Duodenal mucosa (tissue), 2 donors: ENCODE measurements around the gene KCNN2.

Experiments used
- H3K27ac ChIP-seq: one replicate; pipeline ENCODE4 v1.7.0; 2013; ENCODE audit warnings: low read depth, low read length
- H3K27me3 ChIP-seq, 2 donors: one replicate each; pipeline ENCODE4 v1.7.0; 2013; ENCODE audit warnings: low read length in 2 of 2, control low read depth in 1 of 2; ENCODE audit not compliant: insufficient read depth in 2 of 2, control insufficient read depth in 1 of 2
- H3K36me3 ChIP-seq, 2 donors: one replicate each; pipeline ENCODE4 v1.7.0; 2013; ENCODE audit warnings: low read length in 2 of 2, control low read depth in 1 of 2; ENCODE audit not compliant: insufficient read depth in 2 of 2, control insufficient read depth in 1 of 2
- H3K4me1 ChIP-seq, 2 donors: one replicate each; pipeline ENCODE4 v1.7.0; 2013; ENCODE audit warnings: low read length in 2 of 2, control low read depth in 1 of 2; ENCODE audit not compliant: insufficient read depth in 2 of 2, control insufficient read depth in 1 of 2
- H3K4me3 ChIP-seq, 2 donors: one replicate each; pipeline ENCODE4 v1.7.0; 2013; ENCODE audit warnings: low read length in 2 of 2, low read depth in 1 of 2
- H3K9ac ChIP-seq, 2 donors: one replicate each; pipeline ENCODE4 v1.7.0; 2013; ENCODE audit warnings: low read length in 2 of 2, low read depth in 1 of 2
- H3K9me3 ChIP-seq, 2 donors: one replicate each; pipeline ENCODE4 v1.7.0; 2013; ENCODE audit warnings: low read length in 2 of 2, control low read depth in 1 of 2; ENCODE audit not compliant: control insufficient read depth in 1 of 2

The KCNN2 gene

GRCh38 chr5:114330916-114331531 is 30.8 kb upstream of the KCNN2 start:
- H3K27me3 ChIP-seq, result no peaks in the 10 kb centered on the region
- no peak overlapping the region for H3K4me3 ChIP-seq
- H3K27ac ChIP-seq, result no peak overlapping the region
- H3K9me3 ChIP-seq, result no peaks in the 10 kb centered on the region
- no peak overlapping the region for H3K9ac ChIP-seq
- H3K4me1 ChIP-seq, result no peaks in the 10 kb centered on the region
- H3K36me3 ChIP-seq, result no peaks in the 10 kb centered on the region

- no peak overlapping the region for H3K4me3 ChIP-seq
- no peak overlapping the region for H3K27ac ChIP-seq
- H3K9ac ChIP-seq, result no peak overlapping the region
- no peaks in the 10 kb centered on the region for H3K9me3 ChIP-seq
- H3K36me3 ChIP-seq, result no peaks in the 10 kb centered on the region
- H3K4me1 ChIP-seq, result no peaks in the 10 kb centered on the region
- H3K27me3 ChIP-seq, result no peaks in the 10 kb centered on the region
Observed at GRCh38 chr5:114332493-114332892, 29.4 kb upstream of the KCNN2 start.

DNA sequence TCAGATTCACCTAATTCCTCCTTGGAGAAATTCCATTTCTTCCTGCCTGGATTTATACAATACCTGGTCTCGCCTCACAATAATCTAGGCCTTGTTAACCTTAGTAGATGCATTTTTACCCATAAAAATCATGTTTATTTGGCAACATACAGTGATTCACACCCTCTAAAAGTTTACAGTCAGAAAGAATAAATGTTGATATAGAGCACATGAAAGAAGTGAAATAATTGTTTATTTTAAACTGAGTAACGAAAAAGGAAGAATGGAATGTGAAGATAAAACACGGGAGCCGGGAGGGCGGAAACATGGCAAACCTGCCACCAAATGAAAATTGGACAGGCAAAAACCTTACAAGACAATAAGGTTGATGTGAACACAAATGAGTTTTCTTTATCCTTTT is 28.9 kb upstream of the KCNN2 start:
- no peaks in the 10 kb centered on the region for H3K27me3 ChIP-seq
- H3K27ac ChIP-seq, result no peak overlapping the region
- no peaks in the 10 kb centered on the region for H3K4me1 ChIP-seq
- no peak overlapping the region for H3K9ac ChIP-seq
- no peaks in the 10 kb centered on the region for H3K9me3 ChIP-seq
- no peak overlapping the region for H3K4me3 ChIP-seq
- no peaks in the 10 kb centered on the region for H3K36me3 ChIP-seq

- no peak overlapping the region for H3K27ac ChIP-seq
- H3K27me3 ChIP-seq, result no peaks in the 10 kb centered on the region
- no peak overlapping the region for H3K4me3 ChIP-seq
- no peaks in the 10 kb centered on the region for H3K4me1 ChIP-seq
- no peak overlapping the region for H3K9ac ChIP-seq
- no peaks in the 10 kb centered on the region for H3K36me3 ChIP-seq
- no peaks in the 10 kb centered on the region for H3K9me3 ChIP-seq
Observed at GRCh38 chr5:114335391-114335790, 26.5 kb upstream of the KCNN2 start.

GRCh38 chr5:114339108-114339507 is 22.8 kb upstream of the KCNN2 start:
- no peak overlapping the region for H3K27ac ChIP-seq
- H3K27me3 ChIP-seq, result no peaks in the 10 kb centered on the region
- H3K4me3 ChIP-seq, result no peak overlapping the region
- no peaks in the 10 kb centered on the region for H3K4me1 ChIP-seq
- no peak overlapping the region for H3K9ac ChIP-seq
- H3K36me3 ChIP-seq, result no peaks in the 10 kb centered on the region
- no peaks in the 10 kb centered on the region for H3K9me3 ChIP-seq

- H3K4me3 ChIP-seq, result no peak overlapping the region
- no peaks in the 10 kb centered on the region for H3K27me3 ChIP-seq
- no peak overlapping the region for H3K27ac ChIP-seq
- no peaks in the 10 kb centered on the region for H3K9me3 ChIP-seq
- no peak overlapping the region for H3K9ac ChIP-seq
- no peaks in the 10 kb centered on the region for H3K36me3 ChIP-seq
- no peaks in the 10 kb centered on the region for H3K4me1 ChIP-seq
Observed at GRCh38 chr5:114346181-114346580, 15.7 kb upstream of the KCNN2 start.

DNA sequence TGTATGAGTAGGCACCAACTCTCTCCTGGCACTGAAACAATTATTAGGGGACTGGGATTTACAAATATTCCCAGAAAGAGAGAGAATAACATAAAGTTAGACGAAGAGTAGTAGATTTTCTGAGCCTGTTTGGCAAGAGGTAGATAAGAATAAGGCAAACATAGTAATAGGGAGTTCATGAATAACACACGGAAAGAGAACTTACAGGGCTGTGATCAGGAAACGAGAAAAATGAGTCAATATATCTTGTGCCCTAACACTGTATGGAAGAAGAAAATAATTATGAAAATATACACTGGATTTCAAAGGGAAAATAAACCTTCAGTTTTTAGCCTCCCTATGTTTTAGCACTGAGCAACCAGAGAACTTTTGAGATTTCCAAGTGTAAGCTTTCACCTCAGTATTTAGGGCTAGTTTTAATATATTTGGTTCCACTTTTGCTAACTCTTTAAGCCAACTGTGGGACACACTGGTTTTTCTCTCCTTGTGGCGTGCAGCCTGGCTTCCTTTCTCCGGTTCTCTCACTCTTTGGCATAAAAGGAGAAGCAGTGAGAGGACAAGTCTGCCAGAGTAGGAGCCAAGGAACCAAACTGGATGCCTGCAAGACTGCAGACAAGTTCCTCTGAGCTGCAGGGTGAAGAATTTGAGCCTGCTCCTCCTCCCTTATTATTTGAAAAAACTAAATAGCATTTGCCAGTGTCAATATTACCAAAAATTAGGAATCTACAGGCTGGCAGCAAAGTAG is 6.6 kb upstream of the KCNN2 start:
- Histone ChIP-seq H3K4me3 (no peak overlapping the region), H3K27me3 (peaks cover 2 to 14% of the 10 kb centered on the region in 2 donors), H3K9me3 (no peaks in the 10 kb centered on the region), H3K27ac (no peak overlapping the region), H3K9ac (no peak overlapping the region), H3K4me1 (no peaks in the 10 kb centered on the region), H3K36me3 (no peaks in the 10 kb centered on the region)

DNA sequence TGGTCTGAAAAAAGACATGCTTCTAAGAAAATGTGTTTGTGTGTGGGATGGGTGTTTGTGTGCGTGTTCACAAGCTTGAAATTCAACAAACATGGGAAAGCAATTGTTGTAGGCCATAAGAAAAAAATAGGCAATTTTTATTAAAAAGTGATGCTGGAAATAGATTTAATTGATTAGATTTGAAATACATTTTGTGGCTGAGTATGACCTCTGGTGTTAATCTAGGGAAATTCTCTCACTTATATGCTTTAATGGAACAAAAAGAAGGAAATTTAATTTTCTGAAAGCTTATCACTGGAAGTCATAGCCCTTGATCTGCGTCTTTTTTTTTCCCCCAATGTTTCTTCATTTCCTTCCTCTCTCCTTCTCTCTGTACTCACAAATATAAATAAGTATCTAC is 3.5 kb upstream of the KCNN2 start:
- peaks cover 20 to 22% of the 10 kb centered on the region in 2 donors for H3K27me3 ChIP-seq
- no peaks in the 10 kb centered on the region for H3K4me1 ChIP-seq
- no peak overlapping the region for H3K27ac ChIP-seq
- no peak overlapping the region for H3K4me3 ChIP-seq
- H3K36me3 ChIP-seq, result no peaks in the 10 kb centered on the region
- no peaks in the 10 kb centered on the region for H3K9me3 ChIP-seq
- no peak overlapping the region for H3K9ac ChIP-seq

GRCh38 chr5:114360357-114360756 is 1.5 kb upstream of the KCNN2 start:
- Histone ChIP-seq H3K36me3 (no peaks in the 10 kb centered on the region), H3K4me1 (no peaks in the 10 kb centered on the region), H3K27me3 (peaks cover 27 to 31% of the 10 kb centered on the region in 2 donors), H3K9ac (no peak overlapping the region), H3K27ac (no peak overlapping the region), H3K9me3 (no peaks in the 10 kb centered on the region), H3K4me3 (no peak overlapping the region)

- no peak overlapping the region for H3K27ac ChIP-seq
- no peaks in the 10 kb centered on the region for H3K36me3 ChIP-seq
- no peaks in the 10 kb centered on the region for H3K4me1 ChIP-seq
- H3K4me3 ChIP-seq, result peak overlapping the region; percentile 60 to 61
- peaks cover 27 to 31% of the 10 kb centered on the region in 2 donors for H3K27me3 ChIP-seq
- H3K9ac ChIP-seq, result no peak overlapping the region
- H3K9me3 ChIP-seq, result no peaks in the 10 kb centered on the region
Observed at GRCh38 chr5:114360816-114361723, 800 bp upstream of the KCNN2 start.
